Hindlimb muscle (tissue), 1 donor: ENCODE results near the gene ERBIN. TPM values are rescaled to one million over a fixed set of nuclear protein-coding genes. Genes with fewer than 3 reads are reported as not detected.
"Not testable (repeated sequence)": the region's sequence is repeated elsewhere in the genome, so short reads cannot be mapped to it uniquely, and the experiment has no call there.

ENCODE experiments used
- DNase-seq: peaks from one replicate; pipeline ENCODE4 v3.0.0-alpha.2; 2013
- polyA plus RNA-seq: library from polyadenylated mRNA; unstranded; fragments of 120-200 nt; gene quantifications from one replicate; pipeline ENCODE4 v1.2.1, GENCODE V29; 2013; ENCODE audit not compliant: insufficient read length

Gene ERBIN
- polyA plus RNA-seq, 1 donor, result 42.5 TPM

DNA sequence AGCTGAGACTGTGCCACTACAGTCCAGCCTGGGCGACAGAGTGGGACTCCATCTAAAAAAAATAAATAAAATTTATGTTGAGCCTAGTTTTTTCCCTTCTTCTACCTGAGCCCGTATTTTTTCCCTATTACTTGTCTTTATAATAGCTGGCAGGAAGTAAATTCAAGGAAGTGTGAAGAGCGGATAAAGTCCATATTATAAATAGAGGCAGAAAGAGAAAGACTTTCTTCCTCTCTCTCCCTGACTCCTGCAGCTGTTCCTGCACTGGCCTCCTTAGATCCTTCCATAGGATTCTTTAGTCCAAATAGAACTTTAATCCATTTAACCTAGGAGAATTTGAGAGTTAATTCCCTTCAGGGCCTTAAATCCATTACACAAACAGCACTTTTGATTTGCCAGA is 10.3 kb upstream of the ERBIN start:
- no peak for DNase-seq

DNA sequence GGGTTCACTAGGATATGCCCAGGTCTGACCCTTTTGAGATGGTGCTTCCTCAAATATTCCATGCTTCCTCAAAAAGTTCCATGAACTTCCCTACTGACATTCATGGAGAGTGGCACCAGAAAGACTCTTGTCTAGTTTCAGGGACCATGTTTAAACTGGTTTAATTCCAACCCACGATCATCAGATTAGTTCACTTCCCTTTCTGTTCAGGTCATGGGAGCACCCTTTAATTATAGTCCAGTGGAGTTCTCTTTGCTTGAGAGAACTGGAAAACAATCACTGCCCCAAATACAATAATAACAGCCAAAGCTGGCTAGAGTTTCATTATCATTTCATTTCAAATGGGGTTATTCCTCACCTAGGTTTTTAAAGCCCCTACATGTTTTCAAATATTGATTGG is 9.7 kb upstream of the ERBIN start:
- no peak for DNase-seq

DNA sequence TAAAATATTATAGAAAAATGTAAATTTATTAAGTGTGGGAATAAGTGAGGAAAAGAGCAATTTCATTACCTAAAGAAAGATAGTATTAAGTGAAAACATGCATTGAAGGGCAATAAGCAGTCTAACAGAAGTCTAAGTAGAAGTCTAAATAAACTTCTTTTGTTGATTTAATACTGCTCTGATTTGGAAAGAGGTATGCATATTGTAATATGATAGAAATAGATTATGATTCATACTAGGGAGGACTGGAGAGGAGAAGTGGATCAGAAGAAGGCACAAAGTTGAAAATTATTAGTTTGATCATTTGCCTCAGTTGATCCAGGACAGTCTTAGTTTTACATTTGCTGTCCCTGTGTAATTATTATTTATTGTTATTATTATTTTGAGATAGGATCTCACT is 6.6 kb upstream of the ERBIN start:
- no peak for DNase-seq

DNA sequence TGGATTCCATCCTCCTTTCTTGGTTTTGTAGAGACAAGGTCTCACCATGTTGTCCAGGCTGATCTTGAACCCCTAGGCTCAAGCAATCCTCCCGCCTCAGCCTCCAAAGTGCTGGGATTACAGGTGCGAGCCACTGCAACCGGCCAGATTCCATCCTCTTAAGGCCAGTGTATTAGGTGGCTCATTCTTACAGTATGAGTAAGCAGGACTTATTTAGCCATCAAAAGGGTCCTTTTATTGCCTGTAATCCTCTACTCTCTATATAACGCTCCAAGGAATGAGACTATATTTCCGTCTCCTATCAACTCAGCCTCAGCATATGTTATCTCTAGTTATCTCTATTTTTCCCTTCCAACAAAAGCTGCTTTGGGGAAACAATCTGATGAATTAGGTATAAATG is 3.0 kb upstream of the ERBIN start:
- no peak for DNase-seq

DNA sequence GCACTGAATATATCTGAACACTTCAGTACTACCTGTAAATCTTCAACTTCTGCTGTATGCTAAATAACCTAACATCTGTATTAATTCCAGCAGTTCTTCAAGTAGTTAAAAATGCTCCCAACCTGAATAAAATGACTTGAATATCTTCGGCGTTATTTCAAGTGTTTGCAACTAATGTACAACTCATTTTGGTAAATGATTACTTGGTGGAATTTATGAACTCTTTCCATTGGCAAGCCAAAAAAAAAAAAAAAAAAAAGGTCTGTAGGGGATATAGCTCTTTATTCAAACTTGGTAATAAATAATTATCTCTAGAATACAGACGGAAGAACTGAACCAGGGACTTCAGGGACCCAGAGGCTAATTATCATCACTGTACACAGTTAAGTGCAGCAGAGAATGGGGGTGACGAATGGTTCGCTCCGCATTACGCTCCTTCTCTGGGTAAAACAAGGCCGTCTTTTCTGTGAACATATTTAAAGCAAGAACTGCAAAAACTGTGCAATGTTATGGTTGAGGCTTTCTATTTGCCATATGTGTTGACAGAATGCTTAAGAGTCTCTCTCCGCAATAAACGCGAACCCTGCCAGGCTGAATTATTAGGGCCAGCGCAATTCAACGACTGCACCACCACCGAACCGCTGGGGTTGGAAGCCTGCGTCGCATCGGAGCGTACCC is 1.9 kb upstream of the ERBIN start:
- no peak for DNase-seq

DNA sequence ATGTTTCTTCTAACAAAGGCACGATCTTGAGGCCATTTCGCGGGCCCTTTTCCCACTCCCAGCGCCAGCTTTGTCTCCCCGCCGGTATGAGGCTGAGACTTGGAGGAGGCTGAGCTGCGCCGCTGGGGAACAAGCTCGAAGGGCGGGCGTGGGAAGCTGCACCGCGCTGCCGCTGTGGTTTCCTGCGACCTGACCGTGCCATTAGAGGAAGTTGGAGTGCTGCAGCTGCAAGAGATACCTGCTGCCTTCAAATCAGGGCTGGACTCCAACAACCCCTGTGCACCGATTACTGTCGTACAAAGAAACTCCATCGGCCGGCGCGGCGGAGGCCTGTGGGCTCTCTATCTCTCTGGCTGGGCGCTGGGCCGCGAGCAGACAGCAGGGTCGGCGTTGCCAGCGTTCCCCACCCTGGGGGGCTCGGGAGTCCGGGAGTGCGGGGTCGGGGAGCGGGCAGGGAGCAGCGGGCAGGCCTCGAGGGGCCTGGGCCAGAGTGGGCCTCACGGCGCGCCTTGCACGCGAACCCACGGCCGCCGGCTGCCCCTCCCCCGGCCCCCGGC is 1.3 kb upstream of the ERBIN start:
- peak; percentile 76 for DNase-seq

DNA sequence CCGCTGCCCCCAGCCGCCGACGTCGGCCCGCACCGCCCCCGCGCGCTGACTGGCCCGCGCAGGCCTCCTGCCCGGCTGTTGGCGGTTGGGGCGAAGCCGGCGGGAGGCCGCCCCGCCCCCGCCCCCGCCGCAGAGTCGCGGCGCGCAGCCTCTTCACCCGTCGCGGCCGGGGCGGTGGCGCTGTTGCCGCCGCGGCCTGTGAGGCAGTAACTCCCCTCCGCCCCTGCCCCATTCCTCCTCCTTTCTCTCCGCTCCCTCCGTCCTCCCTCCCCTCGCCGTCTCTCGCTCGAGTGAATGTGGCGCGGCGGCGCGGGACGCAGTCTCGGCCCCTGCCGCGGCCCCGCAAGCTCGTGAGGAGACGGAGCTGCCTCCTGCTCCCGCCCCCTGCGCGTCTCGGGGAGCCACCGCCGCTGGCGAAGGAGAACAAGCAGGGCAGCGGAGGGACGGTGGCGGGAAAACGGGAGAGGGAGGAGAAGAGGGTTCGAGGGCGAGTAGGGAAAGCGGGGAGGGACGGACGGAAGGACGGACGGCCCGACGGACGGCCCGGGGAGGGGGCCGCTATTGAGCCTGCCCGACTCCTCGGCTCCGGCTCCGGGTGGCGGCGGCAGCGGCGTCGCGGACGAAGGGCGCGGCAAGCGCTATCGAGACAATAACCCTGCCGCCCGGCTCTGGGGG is 637 bp upstream of the ERBIN start:
- peak; percentile 93 for DNase-seq

DNA sequence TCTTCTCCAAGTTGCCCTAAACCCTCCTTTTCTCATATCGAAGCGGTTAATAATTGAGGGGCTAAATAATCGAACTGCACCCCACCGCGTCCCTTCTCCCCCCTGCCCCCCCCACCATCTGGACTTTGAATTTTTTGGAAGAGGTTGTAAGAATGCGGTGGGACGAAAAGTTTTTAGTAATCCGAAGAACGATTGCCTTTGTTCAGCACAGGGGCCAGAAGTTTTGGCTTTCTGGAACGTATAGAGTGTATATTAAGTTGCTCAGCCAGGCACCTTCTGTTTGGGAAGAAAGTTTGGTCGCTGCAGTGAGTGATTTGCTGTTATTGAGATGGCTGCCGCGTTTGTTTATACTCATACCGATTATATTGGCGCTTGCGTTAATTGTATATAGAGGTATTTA is 518 bp downstream of the ERBIN start:
- peak; percentile 23 for DNase-seq

DNA sequence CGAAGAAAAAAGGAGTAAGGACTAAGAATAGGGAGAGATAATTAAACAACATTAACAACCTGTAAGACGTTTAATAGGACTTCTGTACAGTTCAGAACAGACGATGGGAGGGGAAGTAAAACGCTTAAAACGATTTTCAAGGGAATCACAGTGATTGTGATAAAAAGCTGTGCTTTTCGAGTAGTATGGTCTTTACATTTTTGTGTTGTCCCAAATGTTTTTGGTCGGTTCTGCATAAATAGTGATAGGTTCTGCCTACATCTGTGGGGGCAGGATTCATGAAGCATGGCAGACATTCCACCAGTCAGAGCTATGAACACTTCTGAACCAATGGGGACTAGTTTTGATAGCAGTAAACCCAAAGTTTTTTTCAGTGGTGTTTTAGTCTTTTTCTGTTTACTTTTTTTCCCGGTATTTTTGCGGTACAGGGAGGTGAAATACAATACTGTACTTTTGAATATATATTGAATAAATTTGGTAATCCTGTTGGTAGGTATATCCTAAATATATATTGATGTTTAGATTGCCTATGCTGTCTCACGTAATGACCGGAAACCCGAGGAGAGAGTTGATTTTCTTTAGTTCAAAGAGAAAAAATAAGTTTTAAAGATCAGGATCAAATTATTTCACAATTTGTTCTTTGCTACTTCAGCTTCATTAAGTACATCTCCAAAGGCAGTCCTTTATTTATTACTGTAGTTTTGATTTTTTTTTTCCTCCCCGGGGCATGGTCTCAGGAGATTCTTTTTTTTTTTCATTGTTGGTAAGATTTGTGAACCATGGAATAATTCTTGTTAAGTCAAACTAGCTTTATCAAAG is 1.3 kb downstream of the ERBIN start:
- peak; percentile 56 for DNase-seq

DNA sequence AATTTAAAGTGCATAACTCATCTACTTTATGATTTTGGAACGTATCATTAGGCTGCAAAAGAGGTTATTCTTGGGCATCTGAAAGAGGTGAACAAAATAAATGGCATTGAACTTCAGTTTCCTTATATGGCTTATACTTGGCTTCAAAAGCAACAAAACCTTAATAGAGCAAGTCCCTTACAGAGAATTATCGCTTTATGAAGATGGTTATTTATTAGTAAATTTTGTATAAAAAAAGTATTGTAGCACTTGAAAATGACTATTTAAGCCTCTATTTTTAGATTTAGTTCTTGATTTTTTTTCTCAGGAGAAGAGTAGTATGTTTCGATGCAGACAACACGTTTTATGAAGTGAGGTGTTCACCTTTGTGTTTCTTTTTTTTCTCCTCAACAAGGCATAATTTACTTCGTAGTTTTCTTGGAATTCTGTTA is 2.0 kb downstream of the ERBIN start:
- DNase-seq, result no peak

DNA sequence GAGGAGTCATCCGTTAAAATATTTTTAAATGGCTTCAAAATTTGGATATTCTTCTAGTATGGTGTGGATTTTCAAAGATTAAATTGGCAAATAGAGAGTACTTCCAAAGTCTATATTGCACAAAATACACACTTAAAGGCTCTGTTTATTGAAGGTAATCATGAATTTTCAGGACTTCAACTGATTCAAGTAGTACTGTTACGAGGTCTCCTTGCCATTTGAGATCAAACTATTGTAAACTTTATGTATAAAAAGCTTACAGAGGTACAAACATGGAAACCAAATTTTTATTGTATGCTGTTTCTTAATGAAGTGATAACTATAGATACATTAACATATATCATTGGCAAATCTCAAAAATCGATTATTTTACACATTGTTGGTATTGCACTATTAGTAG is 2.5 kb downstream of the ERBIN start:
- DNase-seq, result no peak

DNA sequence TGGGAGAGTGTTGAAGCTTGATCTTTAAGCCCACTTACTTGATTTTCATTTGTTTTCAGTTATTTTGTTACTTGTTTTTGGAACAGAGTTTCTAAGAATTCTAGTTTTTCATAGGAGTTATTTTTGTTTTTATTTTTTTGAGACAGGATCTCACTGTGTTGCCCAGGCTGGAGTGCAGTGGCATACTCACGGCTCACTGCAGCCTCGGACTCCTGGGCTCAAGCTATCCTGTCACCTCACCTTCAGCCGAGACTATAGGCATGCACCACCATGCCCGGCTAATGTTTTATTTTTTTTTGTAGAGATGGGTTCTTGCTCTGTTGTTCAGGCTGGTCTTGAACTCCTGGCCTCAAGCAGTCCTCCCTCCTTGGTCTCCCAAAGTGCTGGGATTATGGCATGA is 6.3 kb downstream of the ERBIN start:
- no peak for DNase-seq

DNA sequence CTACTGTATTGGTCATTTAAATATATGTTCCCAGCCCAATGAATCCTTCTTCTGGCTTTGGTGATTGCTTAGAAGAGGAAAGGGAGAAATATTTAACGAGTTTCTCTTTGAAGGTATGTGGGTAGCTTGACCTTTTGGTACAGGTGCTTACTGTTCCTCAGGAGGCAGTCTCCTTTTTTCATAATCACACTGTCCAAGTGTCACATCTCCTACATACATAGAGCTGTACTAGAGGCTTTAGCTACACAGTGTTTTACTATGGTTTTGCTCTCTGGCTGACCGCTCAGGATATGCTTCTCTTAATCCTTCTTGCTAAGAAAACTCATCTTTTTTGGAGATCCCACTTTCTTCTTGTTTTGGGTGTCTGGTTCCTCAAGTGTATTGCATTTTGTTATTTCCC is 6.9 kb downstream of the ERBIN start:
- DNase-seq, result no peak

DNA sequence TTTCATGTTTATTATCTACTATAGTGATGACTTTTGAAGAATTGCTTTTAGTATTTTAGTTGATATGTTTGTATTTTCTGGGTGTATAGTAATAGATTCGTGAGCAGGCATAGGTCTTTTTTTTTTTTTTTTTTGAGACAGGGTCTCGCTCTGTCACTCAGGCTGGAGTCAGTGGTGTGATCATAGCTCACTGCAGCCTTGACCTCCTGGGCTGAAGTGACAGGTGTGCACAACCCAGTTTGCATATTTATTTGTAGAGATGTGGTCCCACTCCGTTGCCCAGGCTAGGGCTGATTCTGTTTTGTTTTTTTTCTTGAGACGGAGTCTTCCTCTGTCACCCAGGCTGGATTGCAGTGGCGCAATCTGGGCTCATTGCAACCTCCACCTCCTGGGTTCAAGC is 11.9 kb downstream of the ERBIN start:
- no peak for DNase-seq

DNA sequence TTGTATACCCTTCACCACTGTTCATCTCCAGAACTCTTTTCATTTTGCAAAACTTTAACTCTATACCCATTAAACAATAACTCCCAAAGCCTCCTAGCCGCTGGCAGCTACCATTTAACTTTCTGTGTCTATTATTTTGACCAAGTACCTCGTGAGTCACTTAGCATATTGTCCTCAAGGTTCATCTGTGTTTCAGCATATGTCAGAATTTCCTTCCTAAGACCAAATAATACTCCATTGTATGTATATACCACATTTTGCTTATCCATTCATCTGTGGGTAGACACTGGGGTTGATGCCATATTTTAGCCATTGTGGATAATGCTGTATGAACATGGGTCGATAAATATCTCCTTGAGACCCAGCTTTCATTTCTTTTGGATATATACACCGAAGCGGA is 17.4 kb downstream of the ERBIN start:
- DNase-seq, result no peak

DNA sequence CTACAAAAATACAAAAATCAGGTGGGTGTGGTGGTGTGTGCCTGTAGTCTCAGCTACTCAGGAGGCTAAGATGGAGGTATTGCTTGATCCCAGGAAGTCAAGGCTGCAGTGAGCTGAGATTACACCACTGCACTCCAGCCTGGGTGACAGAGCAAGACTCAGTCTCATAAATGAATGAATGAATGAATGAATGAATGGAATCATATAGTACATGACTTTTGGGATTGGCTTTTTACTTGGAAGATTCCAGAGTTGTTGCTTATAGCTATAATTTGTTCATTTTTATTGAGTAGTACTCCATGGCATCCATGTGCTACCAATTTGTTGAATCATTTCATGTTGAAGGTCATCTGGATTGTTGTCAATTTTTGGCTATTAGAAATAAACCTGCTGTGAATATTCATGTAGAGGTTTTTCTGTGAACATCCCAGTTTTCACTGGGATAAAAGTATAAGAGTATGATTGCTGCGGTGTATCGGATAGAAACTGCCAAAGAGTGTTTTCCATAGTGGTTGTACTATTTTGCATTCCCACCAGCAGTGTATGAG is 19.9 kb downstream of the ERBIN start:
- no peak for DNase-seq

DNA sequence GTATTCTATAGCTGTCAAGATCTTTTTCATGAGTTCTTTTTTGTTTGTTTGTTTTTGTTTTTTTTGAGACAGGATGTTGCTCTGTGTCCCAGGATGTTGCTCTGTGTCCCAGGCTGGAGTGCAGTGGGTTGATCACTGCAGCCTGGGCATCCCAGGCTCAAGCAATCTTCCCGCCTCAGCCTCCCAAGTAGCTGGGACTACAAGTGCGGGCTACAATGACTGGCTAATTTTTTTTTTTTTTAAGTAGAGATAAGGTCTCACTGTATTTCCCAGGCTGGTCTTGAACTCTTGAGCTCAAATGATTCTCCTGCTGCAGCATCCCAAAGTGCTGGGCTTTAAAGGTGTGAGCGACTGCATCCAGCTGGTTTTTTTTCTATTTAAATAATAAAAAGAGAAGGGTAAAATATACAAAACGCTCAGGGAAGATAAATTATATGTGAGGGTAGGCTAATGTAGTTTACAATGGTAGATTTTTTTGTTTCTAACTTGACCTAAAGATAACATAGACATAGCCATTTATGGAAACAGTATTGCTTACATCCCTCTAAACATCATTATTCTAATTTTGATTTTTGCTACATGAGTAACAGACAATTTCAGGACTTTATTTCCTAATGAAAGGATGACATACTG is 21.9 kb downstream of the ERBIN start:
- DNase-seq, result no peak

DNA sequence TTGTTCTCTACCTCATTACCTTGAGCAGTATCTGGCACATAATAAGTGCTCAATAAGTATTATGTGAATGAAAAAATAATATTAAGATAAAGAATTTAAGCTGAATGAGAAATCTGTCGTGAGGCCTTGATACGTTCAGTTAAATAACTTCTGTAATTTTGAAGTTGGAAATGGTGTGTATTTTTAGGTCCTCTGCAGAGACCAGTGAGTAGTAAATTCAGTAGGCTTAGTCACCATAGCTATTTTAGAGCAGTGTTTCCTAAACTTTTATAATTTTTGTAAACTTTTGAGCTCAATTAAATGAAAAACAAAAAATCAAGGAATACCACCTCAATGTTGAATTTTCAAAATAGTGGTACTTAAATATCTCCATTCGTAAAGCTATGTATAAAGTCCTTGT is 25.0 kb downstream of the ERBIN start:
- no peak for DNase-seq

DNA sequence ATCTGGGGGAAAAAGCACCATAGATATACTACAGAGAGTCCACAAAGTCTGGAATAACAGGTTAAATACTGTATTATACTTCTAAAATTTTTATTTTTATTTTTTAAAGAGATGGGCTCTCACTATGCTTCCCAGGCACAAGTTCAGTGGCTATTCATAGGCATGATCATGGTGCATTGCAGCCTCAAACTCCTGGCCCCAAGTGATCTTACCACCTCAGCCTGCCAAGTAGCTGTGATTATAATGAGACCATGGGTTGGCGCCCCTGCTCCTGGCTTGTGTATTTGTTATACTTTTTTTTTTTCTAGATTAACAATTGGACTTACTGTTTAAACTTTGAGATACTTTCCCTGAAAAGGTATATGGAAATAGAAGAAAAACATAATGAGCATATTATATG is 25.9 kb downstream of the ERBIN start:
- DNase-seq, result no peak

DNA sequence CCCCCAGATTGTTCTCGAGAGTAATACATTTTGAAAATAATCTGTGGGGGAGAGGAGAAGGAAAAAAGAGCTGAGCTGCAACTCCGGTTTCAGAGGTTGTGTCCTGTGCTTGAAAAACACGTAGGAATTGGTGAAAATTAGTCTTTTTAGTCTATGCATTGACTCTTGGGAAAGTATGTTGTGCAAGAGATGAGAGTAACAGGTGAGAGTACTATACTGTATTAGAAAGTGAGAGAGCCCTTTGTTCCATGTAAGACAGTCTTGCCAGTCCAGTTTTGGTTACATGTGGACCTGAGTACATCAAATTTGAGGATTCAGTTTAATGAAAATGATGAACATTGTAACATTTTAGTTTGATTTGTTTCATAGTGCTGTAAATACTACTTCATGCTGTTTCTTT is 27.8 kb downstream of the ERBIN start:
- DNase-seq, result no peak

DNA sequence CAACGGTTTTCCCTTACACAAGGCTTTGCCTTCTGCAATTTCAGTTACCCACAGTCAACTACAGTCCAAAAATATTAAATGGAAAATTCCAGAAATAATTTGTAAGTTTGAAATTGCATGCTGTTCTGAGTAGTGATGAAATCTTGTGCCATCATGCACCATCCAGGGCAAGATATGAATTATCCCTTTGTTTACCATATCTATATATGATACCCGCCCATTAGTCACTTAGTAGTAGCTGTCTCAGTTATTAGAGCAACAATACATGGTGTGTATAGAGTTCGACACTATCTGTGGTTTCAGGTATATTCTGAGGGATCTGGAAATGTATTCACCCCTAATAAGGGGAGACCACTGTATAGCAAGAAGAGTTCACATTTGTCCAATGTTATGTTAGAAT is 29.4 kb downstream of the ERBIN start:
- no peak for DNase-seq

DNA sequence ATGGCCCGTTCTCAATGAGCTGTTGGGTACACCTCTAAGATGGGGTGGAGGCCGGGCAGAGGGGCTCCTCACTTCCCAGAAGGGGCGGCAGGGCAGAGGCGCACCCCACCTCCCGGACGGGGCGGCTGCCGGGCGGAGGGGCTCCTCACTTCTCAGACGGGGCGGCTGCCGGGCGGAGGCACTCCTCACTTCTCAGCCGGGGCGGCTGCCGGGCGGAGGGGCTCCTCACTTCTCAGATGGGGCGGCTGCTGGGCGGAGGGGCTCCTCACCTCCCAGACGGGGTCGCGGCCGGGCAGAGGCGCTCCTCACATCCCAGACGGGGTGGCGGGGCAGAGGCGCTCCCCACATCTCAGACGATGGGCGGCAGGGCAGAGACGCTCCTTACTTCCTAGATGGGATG is 31.3 kb downstream of the ERBIN start:
- not testable (repeated sequence) for DNase-seq

DNA sequence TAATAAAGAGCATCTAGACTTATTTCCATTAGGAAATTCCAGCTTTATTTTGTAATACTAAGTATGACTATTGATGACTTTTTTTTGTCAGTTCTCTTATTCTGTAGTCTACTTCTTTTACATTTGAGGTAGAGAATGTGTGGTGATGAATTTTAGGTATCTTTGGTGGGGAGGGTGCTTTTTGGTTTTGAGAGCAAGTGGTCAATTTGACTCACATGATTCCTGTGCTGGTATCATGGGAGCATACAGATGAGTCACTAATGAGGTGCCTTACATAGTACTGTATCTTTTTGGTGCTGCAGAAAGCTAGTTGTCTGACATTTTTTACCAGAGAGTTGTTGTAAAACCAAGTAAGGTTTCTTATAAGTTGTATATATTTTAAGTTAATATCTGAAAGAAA is 35.3 kb downstream of the ERBIN start:
- DNase-seq, result no peak
